Measurements from ENCODE around the gene MTUS2.

MTUS2 gene

GRCh38 chr13:29117663-29118062 lies 297.5 kb downstream of the MTUS2 start:
- H3K4me3 ChIP-seq (ENCODE audit: low read depth, low read length): no peak overlapping the region
- TF ChIP-seq, protein P1, sequence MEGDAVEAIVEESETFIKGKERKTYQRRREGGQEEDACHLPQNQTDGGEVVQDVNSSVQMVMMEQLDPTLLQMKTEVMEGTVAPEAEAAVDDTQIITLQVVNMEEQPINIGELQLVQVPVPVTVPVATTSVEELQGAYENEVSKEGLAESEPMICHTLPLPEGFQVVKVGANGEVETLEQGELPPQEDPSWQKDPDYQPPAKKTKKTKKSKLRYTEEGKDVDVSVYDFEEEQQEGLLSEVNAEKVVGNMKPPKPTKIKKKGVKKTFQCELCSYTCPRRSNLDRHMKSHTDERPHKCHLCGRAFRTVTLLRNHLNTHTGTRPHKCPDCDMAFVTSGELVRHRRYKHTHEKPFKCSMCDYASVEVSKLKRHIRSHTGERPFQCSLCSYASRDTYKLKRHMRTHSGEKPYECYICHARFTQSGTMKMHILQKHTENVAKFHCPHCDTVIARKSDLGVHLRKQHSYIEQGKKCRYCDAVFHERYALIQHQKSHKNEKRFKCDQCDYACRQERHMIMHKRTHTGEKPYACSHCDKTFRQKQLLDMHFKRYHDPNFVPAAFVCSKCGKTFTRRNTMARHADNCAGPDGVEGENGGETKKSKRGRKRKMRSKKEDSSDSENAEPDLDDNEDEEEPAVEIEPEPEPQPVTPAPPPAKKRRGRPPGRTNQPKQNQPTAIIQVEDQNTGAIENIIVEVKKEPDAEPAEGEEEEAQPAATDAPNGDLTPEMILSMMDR (IDR thresholded peaks at IDR 0.05; ENCODE audit: borderline replicate concordance, insufficient read depth, low read depth, low read length): no peak

DNA sequence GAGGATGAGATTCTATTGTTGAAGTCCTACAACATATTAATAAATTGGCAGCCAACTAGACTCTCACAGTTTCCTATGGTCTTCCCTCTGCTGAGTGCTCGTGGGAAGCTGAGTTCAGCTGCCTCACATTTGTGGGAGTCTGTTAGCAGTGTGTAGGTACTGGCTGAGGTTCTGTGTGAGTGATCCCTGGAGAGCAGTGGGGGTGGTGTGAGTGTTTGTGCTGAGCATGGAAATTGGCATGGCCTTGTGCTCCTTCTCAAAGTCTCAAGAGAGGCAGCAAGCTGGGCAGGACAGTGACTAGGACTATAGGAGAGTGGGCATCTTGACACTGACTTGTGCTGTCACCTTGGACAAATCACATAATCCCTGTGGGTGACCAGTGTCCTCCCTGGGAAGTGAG lies 298.3 kb downstream of the MTUS2 start:
- TF ChIP-seq, protein P1 (IDR thresholded peaks at IDR 0.05; ENCODE audit: borderline replicate concordance, insufficient read depth, low read depth, low read length): no peak
- H3K4me3 ChIP-seq (ENCODE audit: low read depth, low read length): no peak overlapping the region

DNA sequence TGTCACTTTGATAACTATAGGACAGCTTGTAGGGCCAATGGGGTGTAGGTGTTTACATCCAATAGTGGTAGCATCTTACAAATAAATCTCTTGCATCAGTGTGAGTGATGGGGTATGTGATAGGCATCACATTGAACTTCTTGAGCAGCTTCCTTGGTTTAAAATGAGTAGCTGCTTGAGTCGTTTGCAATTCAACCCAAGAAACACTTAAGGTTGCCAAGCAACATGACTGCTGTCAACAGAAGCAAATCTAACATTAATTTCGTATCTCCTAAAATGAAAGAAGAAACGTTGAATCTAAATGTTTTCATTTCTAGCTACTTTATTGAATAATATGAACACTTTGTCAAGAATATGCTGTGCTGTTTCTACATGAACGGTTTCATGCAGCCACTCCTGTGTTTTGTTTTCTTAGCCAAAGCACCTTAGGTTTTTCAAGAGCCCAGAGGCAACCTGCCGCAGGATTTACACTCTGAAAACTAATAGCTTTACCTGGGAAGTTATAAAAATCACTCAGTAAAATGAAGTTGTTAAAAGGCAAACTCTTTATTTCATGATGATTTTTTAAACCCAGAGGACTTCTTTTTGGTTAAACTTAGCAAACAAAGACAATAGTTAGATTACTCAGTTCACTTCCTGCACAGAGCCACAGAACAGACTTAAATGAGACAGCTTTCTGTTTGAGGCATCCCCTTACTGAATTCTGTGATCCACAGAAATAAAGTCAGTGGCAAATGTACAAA lies 305.2 kb downstream of the MTUS2 start:
- no peak overlapping the region for H3K4me3 ChIP-seq (ENCODE audit: low read depth, low read length)
- TF ChIP-seq, protein P1 (IDR thresholded peaks at IDR 0.05; ENCODE audit: borderline replicate concordance, insufficient read depth, low read depth, low read length): no peak

GRCh38 chr13:29125934-29126424 lies 305.8 kb downstream of the MTUS2 start:
- no peak overlapping the region for H3K4me3 ChIP-seq (ENCODE audit: low read depth, low read length)
- TF ChIP-seq, protein P1 (IDR thresholded peaks at IDR 0.05; ENCODE audit: borderline replicate concordance, insufficient read depth, low read depth, low read length): no peak

- no peak overlapping the region for H3K4me3 ChIP-seq (ENCODE audit: low read depth, low read length)
- TF ChIP-seq, protein P1 (IDR thresholded peaks at IDR 0.05; ENCODE audit: borderline replicate concordance, insufficient read depth, low read depth, low read length): no peak
These were observed 309.5 kb downstream of the MTUS2 start for GRCh38 chr13:29129616-29130015.

DNA sequence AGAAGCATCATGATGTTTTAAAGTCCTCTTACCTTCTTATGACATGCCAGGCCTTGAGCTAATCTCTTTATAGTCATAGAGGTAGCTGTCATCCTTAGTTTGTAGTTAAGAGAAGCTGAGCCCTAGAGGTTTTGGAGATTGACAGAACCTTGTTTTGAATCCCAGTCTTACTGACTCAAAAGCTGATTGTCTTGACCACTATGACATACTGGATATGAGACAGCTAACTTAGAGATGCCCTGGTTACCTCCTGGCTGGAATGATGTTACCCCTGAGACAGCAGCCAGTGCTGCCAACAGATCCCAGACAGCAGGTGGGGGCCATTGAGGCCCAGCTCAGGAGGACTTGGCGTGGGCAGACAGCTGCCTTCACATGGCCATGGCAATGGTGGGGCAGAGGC lies 311.0 kb downstream of the MTUS2 start:
- no peak overlapping the region for H3K4me3 ChIP-seq (ENCODE audit: low read depth, low read length)
- TF ChIP-seq, protein P1 (IDR thresholded peaks at IDR 0.05; ENCODE audit: borderline replicate concordance, insufficient read depth, low read depth, low read length): no peak
